GM19099 (cell line): Measurements from ENCODE around the gene CACNA1D.

ENCODE experiments used
- POLR2A ChIP-seq: IDR thresholded peaks from 3 replicates; pipeline ENCODE4 v1.6.1; 2011; ENCODE audit warnings: low read depth; ENCODE audit not compliant: insufficient read length; ENCODE audit errors: extremely low read depth

CACNA1D gene

DNA sequence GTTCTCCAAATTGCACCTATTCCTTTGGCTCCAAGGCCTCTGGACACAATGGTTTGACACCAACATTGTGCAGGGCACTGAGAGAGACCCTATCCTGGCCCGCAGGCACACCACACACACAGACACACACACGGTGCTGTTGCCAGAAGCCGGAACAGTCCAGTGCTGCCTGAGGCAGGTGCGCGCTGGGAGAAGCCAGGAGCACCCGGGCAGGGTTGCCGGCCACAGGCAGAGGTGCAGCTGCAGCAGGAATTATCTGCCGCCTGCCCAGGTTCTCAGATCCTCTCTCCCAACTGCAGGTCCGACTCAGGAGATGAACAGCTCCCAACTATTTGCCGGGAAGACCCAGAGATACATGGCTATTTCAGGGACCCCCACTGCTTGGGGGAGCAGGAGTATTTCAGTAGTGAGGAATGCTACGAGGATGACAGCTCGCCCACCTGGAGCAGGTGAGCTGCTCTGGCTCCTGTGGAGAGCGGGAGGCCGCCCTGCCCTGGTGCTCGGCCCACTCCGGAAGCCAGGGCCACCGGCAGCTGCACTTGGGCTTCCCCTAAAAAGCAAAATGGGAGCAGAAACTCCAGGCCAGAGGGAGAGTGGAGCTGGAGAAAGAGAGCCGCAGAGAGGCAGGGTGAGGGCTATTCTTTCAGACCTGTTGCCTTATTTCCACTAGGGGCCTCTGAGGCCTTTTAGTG lies 308.9 kb downstream of the CACNA1D start:
- no peak for TF ChIP-seq POLR2A

DNA sequence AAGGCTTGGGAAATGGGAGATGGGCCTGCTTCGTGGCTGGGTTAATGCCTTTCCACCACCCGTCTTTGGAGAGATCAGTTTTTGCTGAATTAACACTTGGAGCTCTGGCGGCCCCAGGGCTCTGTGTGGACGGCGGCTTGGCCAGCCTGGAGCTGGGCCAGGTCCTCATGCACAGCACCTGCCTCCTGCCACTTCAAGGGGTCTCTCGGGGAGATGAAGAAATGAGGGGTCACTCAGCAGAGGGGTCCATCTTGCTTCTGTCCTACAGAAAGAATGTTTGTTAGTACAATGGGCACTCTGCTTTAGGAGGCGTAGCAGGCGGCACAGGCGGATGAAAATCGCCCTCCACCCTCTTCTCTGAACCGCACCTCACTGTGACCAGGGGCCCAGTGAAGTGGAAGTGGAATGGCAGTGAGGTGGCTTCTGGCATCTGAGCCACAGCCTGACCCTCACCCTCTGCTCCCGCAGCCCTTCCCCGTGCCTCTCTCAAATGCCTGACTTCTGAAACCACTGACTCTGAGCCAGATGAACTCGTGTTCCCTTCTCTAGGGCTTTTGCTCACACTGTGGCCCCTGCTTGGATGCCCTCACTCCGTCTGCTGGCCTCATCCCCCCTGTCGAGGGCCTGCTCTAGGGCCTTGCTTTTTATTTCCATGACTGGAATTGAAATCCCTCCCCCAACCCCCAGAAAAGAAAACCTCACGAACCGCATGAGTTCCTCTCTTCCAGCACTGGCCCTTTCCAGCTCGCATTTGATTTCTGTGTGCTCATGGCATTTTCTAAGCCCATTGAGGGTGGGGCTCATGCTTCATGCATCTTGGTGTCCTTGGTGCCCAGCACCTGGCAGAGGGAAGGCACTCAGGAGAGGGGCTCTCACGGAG lies 309.6 kb downstream of the CACNA1D start:
- no peak for TF ChIP-seq POLR2A

DNA sequence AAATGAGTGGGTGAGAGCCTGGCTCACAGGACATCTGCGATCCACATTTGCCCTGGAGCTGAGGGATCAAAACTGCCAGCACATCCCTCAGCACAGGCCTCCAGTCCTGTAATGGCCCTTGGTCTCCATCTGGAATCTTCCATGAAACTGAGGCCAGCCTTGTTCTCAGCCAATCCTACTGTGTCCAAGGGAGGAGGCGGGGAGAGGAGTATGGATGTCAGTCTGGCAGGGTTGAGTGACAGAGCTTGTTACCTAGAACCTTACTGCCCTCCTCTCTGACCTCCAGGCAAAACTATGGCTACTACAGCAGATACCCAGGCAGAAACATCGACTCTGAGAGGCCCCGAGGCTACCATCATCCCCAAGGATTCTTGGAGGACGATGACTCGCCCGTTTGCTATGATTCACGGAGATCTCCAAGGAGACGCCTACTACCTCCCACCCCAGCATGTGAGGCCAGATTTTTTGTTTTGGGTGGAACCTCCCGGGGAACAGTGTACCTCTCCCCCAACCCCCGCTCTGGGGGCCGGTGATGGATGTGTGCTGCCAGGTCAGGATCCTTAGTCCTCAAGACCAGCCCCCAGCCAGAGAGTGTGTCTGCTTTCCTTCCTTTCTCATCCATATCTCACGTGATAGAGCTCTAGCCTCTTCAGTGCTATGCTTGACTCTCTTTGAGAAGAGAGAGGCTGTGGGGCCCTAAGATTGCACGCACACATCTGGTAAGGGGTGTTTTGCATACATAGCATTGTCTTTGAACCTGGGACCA lies 310.5 kb downstream of the CACNA1D start:
- TF ChIP-seq POLR2A, result no peak

DNA sequence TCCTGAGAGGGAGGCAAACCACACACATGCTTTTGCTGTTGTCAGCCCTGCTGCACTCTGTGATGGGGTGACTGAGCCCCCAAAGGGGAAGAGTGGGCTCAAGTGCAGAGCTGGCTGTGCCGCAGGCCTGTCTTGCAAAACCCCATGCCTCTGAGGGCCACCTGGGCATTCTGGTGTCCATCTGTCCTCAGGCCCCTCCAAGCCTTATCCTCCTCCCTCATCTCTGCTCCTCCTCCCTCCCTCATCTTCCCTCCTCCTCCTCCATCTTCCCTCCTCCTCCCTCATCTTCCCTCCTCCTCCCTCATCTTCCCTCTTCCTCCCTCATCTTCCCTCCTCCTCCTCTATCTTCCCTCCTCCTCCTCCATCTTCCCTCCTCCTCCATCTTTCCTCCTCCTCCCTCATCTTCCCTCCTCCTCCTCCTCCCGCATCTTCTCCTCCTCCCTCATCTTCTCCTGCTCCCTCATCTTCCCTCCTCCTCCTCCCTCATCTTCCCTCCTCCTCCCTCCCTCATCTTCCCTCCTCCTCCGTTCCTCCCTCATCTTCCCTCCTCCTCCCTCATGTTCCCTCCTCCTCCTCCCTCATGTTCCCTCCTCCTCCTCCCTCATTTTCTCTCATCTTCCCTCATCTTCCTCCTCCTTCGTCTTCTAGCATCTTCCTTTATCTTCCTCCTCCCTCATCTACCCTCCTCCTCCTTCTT lies 311.2 kb downstream of the CACNA1D start:
- peak; percentile 48 for TF ChIP-seq POLR2A

DNA sequence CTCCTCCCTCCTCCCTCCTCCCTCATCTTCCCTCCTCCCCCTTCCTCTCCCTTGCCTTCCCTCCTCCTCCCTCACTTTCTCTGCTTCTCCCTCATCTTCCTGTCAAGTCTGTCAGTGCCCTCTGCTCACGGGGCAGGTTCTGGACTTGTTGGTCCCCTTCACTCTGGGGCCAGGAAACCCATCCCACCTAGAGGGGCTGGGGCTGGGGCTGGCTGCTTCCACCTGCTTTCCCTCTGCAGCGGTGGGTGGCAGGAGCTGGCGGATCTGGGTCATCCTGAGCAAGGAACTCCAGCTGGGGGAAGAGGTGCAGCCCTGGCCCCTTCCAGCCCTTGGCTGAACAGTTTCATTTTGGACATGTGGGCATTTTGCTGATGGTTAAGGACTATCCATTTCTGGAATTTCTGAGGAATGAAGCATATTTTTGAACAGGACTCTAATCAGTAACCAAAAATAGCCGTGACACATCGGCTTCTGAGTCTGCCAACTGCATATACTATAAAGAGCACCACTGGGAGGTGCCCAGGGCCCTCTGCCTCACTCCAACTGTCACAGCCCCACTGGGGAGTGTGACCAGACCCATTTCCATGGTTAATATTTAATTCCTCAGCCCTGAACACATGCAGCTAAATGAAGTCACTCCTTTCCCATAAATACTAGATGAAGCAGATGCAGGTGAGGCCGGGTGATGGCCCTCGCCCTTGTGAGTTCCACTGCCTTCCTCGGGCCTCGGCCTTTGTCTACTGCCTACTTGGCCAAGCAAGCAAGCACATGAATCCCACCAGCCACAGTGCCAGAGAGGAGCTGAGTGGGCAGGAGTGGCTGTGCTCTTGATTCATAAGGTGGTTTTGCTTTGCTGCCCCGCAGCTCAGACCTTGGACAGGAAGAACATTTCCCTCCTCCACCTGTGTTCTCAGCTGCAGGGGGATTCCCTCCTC lies 312.0 kb downstream of the CACNA1D start:
- peak; percentile 48 for TF ChIP-seq POLR2A

DNA sequence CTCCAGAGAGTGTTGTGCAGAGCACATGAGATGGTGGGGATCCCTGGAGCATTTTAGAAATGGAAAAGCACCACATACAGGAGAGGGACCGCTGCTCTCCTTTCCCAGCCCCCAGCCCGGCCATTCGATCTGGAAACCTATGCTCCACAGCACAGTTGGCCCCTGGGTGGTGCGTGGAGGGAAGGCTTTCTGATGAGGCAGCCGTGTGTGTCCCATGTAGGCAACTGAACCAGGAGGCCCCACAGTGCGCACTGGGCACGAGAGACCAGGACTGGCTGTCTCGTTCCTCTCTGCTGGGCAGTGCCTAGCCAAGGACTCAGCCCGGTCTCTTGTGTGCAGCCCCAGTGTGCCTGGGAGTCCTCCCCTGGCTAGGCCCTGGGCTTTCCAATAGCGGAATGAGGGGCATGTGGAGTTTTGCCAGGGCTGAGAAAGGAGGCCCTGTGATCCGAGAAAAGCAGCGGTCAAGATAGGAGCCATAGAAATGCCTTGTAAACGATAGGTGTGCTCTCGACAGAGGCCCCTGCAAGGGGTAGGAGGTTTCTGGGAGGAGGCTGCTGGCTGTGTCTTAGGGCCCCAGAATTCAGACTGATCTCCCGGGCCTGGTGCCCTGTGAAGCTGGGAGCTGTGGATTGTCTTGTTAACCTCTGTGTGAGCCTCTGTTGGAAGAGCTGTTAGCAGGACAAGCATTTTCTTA lies 312.9 kb downstream of the CACNA1D start:
- TF ChIP-seq POLR2A, result no peak

DNA sequence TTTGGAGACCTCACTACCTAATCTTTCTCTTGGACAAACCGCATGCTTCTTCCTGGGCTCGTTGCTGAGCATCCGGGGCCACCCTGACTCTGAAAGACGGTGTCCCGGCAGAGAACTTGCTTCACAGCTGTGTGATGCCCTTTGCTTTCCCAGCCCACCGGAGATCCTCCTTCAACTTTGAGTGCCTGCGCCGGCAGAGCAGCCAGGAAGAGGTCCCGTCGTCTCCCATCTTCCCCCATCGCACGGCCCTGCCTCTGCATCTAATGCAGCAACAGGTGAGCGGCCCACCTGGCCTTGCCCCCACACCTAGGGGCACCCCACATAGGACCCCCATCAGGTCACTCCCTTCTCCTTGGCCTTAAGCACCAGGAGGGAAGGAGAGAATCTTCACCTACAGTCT lies 314.1 kb downstream of the CACNA1D start:
- TF ChIP-seq POLR2A, result no peak

DNA sequence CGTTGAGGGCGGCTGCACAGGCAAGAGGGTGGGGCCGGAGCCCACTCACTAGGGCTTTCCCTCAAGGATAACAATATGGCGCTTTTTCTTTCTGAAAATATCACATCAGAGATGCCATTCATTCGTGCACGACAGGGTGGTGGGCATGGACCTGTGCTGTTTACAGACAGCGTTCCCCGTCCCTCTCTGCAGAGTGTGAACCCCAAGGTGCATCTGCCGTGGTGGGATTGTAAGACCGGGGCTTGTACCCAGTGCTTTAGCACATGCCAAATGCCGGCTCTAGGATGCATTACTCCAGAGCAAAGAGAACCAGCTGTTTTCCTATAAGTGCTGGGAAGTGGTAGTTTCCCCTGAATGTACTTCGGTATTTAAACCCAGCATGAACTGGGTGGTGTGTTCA lies 314.9 kb downstream of the CACNA1D start:
- no peak for TF ChIP-seq POLR2A

DNA sequence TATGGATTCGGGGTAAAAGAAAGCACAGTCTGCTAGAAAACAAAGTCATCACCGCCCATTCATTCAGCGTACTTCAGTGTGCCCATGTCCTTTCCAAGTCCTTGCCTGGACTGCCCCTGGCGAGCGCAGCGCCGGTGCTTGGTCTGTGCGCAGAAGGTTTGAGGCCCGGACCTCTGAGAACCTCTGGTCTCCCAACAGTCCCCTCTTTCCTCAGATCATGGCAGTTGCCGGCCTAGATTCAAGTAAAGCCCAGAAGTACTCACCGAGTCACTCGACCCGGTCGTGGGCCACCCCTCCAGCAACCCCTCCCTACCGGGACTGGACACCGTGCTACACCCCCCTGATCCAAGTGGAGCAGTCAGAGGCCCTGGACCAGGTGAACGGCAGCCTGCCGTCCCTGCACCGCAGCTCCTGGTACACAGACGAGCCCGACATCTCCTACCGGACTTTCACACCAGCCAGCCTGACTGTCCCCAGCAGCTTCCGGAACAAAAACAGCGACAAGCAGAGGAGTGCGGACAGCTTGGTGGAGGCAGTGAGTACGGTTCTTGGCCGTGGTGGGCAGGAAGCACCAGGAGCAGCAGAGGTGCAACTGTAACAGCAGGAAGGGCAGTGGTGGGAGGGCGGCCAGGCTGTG lies 315.5 kb downstream of the CACNA1D start:
- TF ChIP-seq POLR2A, result no peak

DNA sequence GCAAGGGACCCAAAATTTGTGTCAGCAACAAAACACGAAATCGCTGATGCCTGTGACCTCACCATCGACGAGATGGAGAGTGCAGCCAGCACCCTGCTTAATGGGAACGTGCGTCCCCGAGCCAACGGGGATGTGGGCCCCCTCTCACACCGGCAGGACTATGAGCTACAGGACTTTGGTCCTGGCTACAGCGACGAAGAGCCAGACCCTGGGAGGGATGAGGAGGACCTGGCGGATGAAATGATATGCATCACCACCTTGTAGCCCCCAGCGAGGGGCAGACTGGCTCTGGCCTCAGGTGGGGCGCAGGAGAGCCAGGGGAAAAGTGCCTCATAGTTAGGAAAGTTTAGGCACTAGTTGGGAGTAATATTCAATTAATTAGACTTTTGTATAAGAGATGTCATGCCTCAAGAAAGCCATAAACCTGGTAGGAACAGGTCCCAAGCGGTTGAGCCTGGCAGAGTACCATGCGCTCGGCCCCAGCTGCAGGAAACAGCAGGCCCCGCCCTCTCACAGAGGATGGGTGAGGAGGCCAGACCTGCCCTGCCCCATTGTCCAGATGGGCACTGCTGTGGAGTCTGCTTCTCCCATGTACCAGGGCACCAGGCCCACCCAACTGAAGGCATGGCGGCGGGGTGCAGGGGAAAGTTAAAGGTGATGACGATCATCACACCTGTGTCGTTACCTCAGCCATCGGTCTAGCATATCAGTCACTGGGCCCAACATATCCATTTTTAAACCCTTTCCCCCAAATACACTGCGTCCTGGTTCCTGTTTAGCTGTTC lies 316.9 kb downstream of the CACNA1D start:
- TF ChIP-seq POLR2A, result no peak

DNA sequence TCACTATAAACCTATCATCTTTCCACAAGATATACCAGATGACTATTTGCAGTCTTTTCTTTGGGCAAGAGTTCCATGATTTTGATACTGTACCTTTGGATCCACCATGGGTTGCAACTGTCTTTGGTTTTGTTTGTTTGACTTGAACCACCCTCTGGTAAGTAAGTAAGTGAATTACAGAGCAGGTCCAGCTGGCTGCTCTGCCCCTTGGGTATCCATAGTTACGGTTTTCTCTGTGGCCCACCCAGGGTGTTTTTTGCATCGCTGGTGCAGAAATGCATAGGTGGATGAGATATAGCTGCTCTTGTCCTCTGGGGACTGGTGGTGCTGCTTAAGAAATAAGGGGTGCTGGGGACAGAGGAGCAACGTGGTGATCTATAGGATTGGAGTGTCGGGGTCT lies 318.0 kb downstream of the CACNA1D start:
- TF ChIP-seq POLR2A, result no peak

DNA sequence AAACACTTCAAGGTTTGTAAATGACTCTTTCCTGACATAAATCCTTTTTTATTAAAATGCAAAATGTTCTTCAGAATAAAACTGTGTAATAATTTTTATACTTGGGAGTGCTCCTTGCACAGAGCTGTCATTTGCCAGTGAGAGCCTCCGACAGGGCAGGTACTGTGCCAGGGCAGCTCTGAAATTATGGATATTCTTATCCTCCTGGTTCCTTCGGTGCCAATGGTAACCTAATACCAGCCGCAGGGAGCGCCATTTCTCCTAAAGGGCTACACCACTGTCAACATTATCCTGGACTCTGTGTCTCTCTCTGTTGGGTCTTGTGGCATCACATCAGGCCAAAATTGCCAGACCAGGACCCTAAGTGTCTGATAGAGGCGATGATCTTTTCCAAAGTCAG lies 318.8 kb downstream of the CACNA1D start:
- no peak for TF ChIP-seq POLR2A
